SK-N-SH (cell line): ENCODE data around the gene SHROOM3. TPM values are rescaled to one million over a fixed set of nuclear protein-coding genes. Genes with fewer than 3 reads are reported as not detected.

Experiments
- CTCF ChIA-PET: fragments of 300-600, 350-600 bp; formaldehyde crosslinking; extraction: SDS; loops from one replicate; lab custom pipeline; 2021; lab: Yijun Ruan, JAX
- POLR2A ChIA-PET: fragments of 350-600 bp; sonication (Branson Sonifier 250); formaldehyde crosslinking; extraction: SDS; loops from one replicate; lab custom pipeline; 2020; ENCODE audit warnings: antibody characterized with exemption, inconsistent platforms; lab: Yijun Ruan, JAX
- DNase-seq: peaks from one replicate; pipeline ENCODE4 v3.0.0; 2012
- H2AFZ ChIP-seq: fragments of 200-600 bp; sonication (generic); 2 replicates; pipeline ENCODE4 v1.8.1; 2016; ENCODE audit warnings: antibody characterized with exemption, mild to moderate bottlenecking, low read depth
- H3F3A ChIP-seq: fragments of 200-600 bp; sonication (generic); replicated peaks from 2 replicates; pipeline ENCODE3; 2016; ENCODE audit warnings: antibody characterized with exemption, mild to moderate bottlenecking; ENCODE audit not compliant: insufficient read depth
- H3K27ac ChIP-seq, 2 experiments: fragments of 200-500 bp in 1 of 2; fragments of 200-600 bp in 1 of 2; sonication (Bioruptor generic) in 1 of 2; sonication (generic), shearing (Covaris generic) in 1 of 2; 2 replicates each; pipeline versions ENCODE4 v1.5.1 to v1.6.1; 2014 to 2016; ENCODE audit warnings: low read depth in 2 of 2, inconsistent platforms in 1 of 2, low read length in 1 of 2, mild to moderate bottlenecking in 1 of 2, mixed read lengths in 1 of 2
- H3K27me3 ChIP-seq: fragments of 200-600 bp; sonication (generic), shearing (Covaris generic); 2 replicates; pipeline ENCODE4 v1.6.1; 2016; ENCODE audit warnings: mixed run types; ENCODE audit not compliant: insufficient read depth
- H3K36me3 ChIP-seq, 2 experiments: fragments of 200-500 bp in 1 of 2; fragments of 200-600 bp in 1 of 2; sonication (Bioruptor generic) in 1 of 2; sonication (generic) in 1 of 2; replicated peaks in 1 of 2; 2 replicates each; pipeline versions ENCODE3 to v1.5.1; 2014 to 2016; ENCODE audit warnings: low read length in 1 of 2, mild to moderate bottlenecking in 1 of 2; ENCODE audit not compliant: insufficient read depth in 2 of 2, control insufficient read depth in 1 of 2
- H3K4me1 ChIP-seq, 2 experiments: fragments of 200-500 bp in 1 of 2; fragments of 200-600 bp in 1 of 2; sonication (Bioruptor generic) in 1 of 2; sonication (generic), shearing (Covaris generic) in 1 of 2; 2 replicates each; pipeline versions ENCODE4 v1.5.1 to v1.6.1; 2014 to 2016; ENCODE audit warnings: low read depth in 1 of 2, low read length in 1 of 2, mixed run types in 1 of 2; ENCODE audit not compliant: insufficient read depth in 2 of 2, control insufficient read depth in 1 of 2
- H3K4me2 ChIP-seq: fragments of 200-600 bp; sonication (generic), shearing (Covaris generic); 2 replicates; pipeline ENCODE4 v1.6.1; 2017; ENCODE audit warnings: mixed run types
- H3K4me3 ChIP-seq, 2 experiments: fragments of 200-500 bp in 1 of 2; fragments of 200-600 bp in 1 of 2; sonication (Bioruptor generic) in 1 of 2; sonication (generic), shearing (Covaris generic) in 1 of 2; 2 replicates each; pipeline versions ENCODE4 v1.5.1 to v1.8.1; 2014 to 2016; ENCODE audit warnings: low read depth in 2 of 2, inconsistent platforms in 1 of 2, low read length in 1 of 2, mild to moderate bottlenecking in 1 of 2, mixed read lengths in 1 of 2, moderate library complexity in 1 of 2
- H3K79me2 ChIP-seq: fragments of 200-600 bp; sonication (generic); 2 replicates; pipeline ENCODE4 v1.8.1; 2017; ENCODE audit warnings: mild to moderate bottlenecking; ENCODE audit not compliant: insufficient read depth
- H3K9ac ChIP-seq: fragments of 200-600 bp; sonication (generic); 2 replicates; pipeline ENCODE4 v1.6.1; 2017; ENCODE audit warnings: mixed run types
- H3K9me2 ChIP-seq: fragments of 200-600 bp; sonication (generic); 2 replicates; pipeline ENCODE4 v1.6.1; 2017; ENCODE audit warnings: mixed run types
- H3K9me3 ChIP-seq: fragments of 200-600 bp; sonication (generic); 2 replicates; pipeline ENCODE4 v1.6.1; 2017; ENCODE audit warnings: mixed run types, mild to moderate bottlenecking, moderate library complexity
- H4K20me1 ChIP-seq: fragments of 200-600 bp; sonication (generic); 2 replicates; pipeline ENCODE4 v1.6.1; 2017; ENCODE audit warnings: mild to moderate bottlenecking, mixed run types; ENCODE audit not compliant: insufficient read depth
- CHD2 ChIP-seq: fragments of 150-350 bp; IDR thresholded peaks from 2 replicates; pipeline ENCODE4 v1.6.1; 2018; ENCODE audit warnings: low read length; ENCODE audit not compliant: partially characterized antibody
- EZH2phosphoT487 ChIP-seq: fragments of 200-600 bp; sonication (generic); IDR thresholded peaks from 2 replicates; pipeline ENCODE4 v1.6.1; 2017; ENCODE audit warnings: low read depth, mixed run types, mild to moderate bottlenecking, antibody characterized with exemption, moderate library complexity, borderline replicate concordance
- GABPA ChIP-seq: IDR thresholded peaks from 2 replicates; pipeline ENCODE4 v1.4.0; 2012; ENCODE audit warnings: low read depth, mild to moderate bottlenecking
- GATA2 ChIP-seq: sonication (generic); formaldehyde crosslinking; IDR thresholded peaks from 2 replicates; pipeline ENCODE4 v1.5.0; 2020; ENCODE audit warnings: mild to moderate bottlenecking, missing genetic modification reagents
- MAX ChIP-seq: IDR thresholded peaks from 2 replicates; pipeline ENCODE4 v1.4.0; 2012; ENCODE audit warnings: low read depth
- POLR2AphosphoS5 ChIP-seq: IDR thresholded peaks from 2 replicates; pipeline ENCODE4 v1.6.1; 2012; ENCODE audit warnings: low read depth, low read length
- RAD21 ChIP-seq: IDR thresholded peaks from 2 replicates; pipeline ENCODE4 v1.6.1; 2012; ENCODE audit warnings: mild to moderate bottlenecking, low read length
- RFX5 ChIP-seq: IDR thresholded peaks from 2 replicates; pipeline ENCODE4 v1.6.1; 2012; ENCODE audit warnings: mild to moderate bottlenecking, improper control_type of control experiment, low read length
- SIN3A ChIP-seq: IDR thresholded peaks from 2 replicates; pipeline ENCODE4 v1.6.1; 2012; ENCODE audit warnings: low read depth, mild to moderate bottlenecking, low read length, moderate library complexity, borderline replicate concordance
- SMC3 ChIP-seq: IDR thresholded peaks from 2 replicates; pipeline ENCODE4 v1.6.1; 2012; ENCODE audit warnings: low read depth, low read length, improper control_type of control experiment
- TAF1 ChIP-seq: IDR thresholded peaks from 2 replicates; pipeline ENCODE4 v1.6.1; 2012; ENCODE audit warnings: low read depth, mild to moderate bottlenecking, low read length, moderate library complexity, borderline replicate concordance
- USF1 ChIP-seq: IDR thresholded peaks from 2 replicates; pipeline ENCODE4 v1.4.0; 2012; ENCODE audit warnings: low read depth, borderline replicate concordance
- YY1 ChIP-seq: IDR thresholded peaks from 2 replicates; pipeline ENCODE4 v1.4.0; 2012; ENCODE audit warnings: low read depth, mild to moderate bottlenecking
- ZBTB33 ChIP-seq: IDR thresholded peaks from 2 replicates; pipeline ENCODE4 v1.4.0; 2012; ENCODE audit warnings: low read depth, borderline replicate concordance
- WGBS: methylation state at CpG from one replicate; pipeline ENCODE4 v1.1.6; 2017; ENCODE audit warnings: low lambda C conversion rate; 5-methylcytosine and 5-hydroxymethylcytosine counted together
- polyA plus RNA-seq, 3 experiments: library from polyadenylated mRNA; depleted of rRNA; stranded (reverse); fragments of >200 nt; gene quantifications; 2 replicates each; pipeline ENCODE4 v1.2.3, GENCODE V29; 2012
- TF ChIP-seq, protein P1 (sequence below): IDR thresholded peaks from 2 replicates; pipeline ENCODE4; 2012
- TF ChIP-seq, protein P2 (sequence below): fragments of 200-600 bp; sonication (generic); IDR thresholded peaks from 2 replicates; pipeline ENCODE4 v1.6.1; 2017; ENCODE audit warnings: antibody characterized with exemption, mild to moderate bottlenecking, moderate library complexity

SHROOM3 gene
- polyA plus RNA-seq, 1 of the 3 experiments (the other 2 are of a cell fraction), result 4.3 TPM

DNA sequence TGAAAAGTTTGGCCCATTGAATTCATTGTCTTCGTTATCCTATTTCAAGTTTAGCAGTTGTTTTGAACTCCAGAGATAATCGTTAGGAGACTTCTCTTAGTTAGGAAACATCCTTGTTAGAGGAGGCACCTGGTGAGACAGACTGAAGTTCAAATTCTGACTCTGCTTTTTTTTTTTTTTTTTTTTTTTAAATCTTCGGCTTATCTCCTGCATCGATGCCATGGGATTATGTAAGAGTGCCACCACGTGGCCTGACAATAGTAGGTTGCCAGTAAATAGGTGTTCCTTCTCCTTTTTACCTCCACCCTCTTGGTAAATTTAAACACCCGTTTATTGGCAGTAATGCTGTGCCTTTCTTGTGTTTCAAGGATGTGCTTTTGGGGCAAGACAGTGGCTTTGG, 313.6 kb downstream of the SHROOM3 start:
- no peaks in the 10 kb centered on the region for H3K9me2 ChIP-seq
- CTCF ChIA-PET, result no interaction called here
- H3K27ac ChIP-seq, result peak overlapping the region; percentile 42 to 76; a peak in 1 of 4 replicates
- H4K20me1 ChIP-seq, result no peaks in the 10 kb centered on the region
- peaks cover 67% of the 10 kb centered on the region for H3K79me2 ChIP-seq
- H3K27me3 ChIP-seq, result no peaks in the 10 kb centered on the region
- peaks cover 20 to 47% of the 10 kb centered on the region in 2 experiments for H3K4me1 ChIP-seq
- H3K9ac ChIP-seq, result no peak overlapping the region
- peaks cover 17 to 27% of the 10 kb centered on the region in 2 experiments for H3K36me3 ChIP-seq
- H3K9me3 ChIP-seq, result no peaks in the 10 kb centered on the region
- peak; percentile 56 for DNase-seq
- no peak overlapping the region for H2AFZ ChIP-seq
- WGBS, result 37% methylated on average over 6 of the region's 6 CpGs
- TF ChIP-seq, protein P1, sequence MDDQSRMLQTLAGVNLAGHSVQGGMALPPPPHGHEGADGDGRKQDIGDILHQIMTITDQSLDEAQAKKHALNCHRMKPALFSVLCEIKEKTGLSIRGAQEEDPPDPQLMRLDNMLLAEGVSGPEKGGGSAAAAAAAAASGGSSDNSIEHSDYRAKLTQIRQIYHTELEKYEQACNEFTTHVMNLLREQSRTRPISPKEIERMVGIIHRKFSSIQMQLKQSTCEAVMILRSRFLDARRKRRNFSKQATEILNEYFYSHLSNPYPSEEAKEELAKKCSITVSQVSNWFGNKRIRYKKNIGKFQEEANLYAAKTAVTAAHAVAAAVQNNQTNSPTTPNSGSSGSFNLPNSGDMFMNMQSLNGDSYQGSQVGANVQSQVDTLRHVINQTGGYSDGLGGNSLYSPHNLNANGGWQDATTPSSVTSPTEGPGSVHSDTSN, result no peak
- TF ChIP-seq MAX, result 0 out of 2 replicates have a peak, but pooled peaks have one; percentile 29
- peak; percentile 79 for TF ChIP-seq SMC3
- no peak for TF ChIP-seq SIN3A
- TF ChIP-seq, protein P2, sequence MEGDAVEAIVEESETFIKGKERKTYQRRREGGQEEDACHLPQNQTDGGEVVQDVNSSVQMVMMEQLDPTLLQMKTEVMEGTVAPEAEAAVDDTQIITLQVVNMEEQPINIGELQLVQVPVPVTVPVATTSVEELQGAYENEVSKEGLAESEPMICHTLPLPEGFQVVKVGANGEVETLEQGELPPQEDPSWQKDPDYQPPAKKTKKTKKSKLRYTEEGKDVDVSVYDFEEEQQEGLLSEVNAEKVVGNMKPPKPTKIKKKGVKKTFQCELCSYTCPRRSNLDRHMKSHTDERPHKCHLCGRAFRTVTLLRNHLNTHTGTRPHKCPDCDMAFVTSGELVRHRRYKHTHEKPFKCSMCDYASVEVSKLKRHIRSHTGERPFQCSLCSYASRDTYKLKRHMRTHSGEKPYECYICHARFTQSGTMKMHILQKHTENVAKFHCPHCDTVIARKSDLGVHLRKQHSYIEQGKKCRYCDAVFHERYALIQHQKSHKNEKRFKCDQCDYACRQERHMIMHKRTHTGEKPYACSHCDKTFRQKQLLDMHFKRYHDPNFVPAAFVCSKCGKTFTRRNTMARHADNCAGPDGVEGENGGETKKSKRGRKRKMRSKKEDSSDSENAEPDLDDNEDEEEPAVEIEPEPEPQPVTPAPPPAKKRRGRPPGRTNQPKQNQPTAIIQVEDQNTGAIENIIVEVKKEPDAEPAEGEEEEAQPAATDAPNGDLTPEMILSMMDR, result peak; percentile 62
- TF ChIP-seq CHD2, result peak; percentile 24
- no peak for TF ChIP-seq YY1
- peak; percentile 87 for TF ChIP-seq RAD21
- TF ChIP-seq GATA2 (CRISPR knock-in tag), result peak; percentile 88
- TF ChIP-seq RFX5, result no peak
- TF ChIP-seq ZBTB33, result no peak
- peaks cover 53% of the 10 kb centered on the region for H3F3A ChIP-seq
- no peak overlapping the region for H3K4me2 ChIP-seq
- H3K4me3 ChIP-seq, result no peak overlapping the region
- POLR2A ChIA-PET, result no interaction called here

DNA sequence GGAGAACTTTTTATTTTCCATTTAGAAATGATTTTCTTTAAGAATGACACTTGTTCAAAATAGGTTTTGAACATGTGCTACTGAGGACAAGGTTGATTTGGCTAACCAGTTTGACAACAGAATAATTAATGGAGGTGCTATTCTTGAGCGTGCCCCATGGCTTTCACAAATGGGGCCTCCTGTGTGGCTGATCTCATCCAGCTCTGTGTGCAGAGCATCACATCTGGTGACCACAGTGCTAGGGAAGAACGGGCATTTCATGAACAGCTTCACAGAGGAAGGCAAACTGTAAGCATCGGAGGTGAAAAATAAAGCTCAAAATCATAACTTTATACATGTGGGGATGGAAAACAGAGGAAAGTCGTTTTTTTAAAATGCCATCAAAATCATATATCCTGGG, 314.3 kb downstream of the SHROOM3 start:
- Histone ChIP-seq H3K36me3 (peaks cover 15 to 27% of the 10 kb centered on the region in 2 experiments), H3F3A (peaks cover 53% of the 10 kb centered on the region), H4K20me1 (no peaks in the 10 kb centered on the region), H3K9ac (no peak overlapping the region), H2AFZ (no peak overlapping the region), H3K9me2 (no peaks in the 10 kb centered on the region), H3K79me2 (peaks cover 67% of the 10 kb centered on the region), H3K27ac (no peak overlapping the region; a peak in 1 of 4 replicates), H3K4me3 (no peak overlapping the region), H3K9me3 (no peaks in the 10 kb centered on the region), H3K4me2 (no peak overlapping the region), H3K4me1 (peaks cover 22 to 46% of the 10 kb centered on the region in 2 experiments), H3K27me3 (no peaks in the 10 kb centered on the region)
- CTCF ChIA-PET, result interaction anchor here (0.6 to 1.7 kb wide), 5 partner anchors 8 to 327 kb away, joined by 3 to 6 read pairs (median 5); no protein-coding TSS in a partner anchor
- WGBS, result 87% methylated on average over 4 of the region's 4 CpGs
- POLR2A ChIA-PET, result no interaction called here
- no peak for DNase-seq
- TF ChIP-seq POLR2AphosphoS5, result no peak
- TF ChIP-seq USF1, result no peak
- no peak for TF ChIP-seq MAX
- TF ChIP-seq, protein P1, result no peak
- no peak for TF ChIP-seq ZBTB33
- TF ChIP-seq GATA2 (CRISPR knock-in tag), result no peak
- TF ChIP-seq EZH2phosphoT487, result no peak
- no peak for TF ChIP-seq TAF1
- no peak for TF ChIP-seq YY1
- no peak for TF ChIP-seq GABPA
